Stimulated activated CD4-positive, alpha-beta T cell treated with anti-CD3 and anti-CD28 coated beads, Interleukin-1b, Interleukin-23, amount 100 ng/mL, for 48 hours (primary cell): Measurements from ENCODE around the gene NTSR1.

Experiments used
- DNase-seq: peaks from one replicate; pipeline ENCODE4 v3.0.0-alpha.2; 2020

The NTSR1 gene

GRCh38 chr20:62792182-62792939 lies 83.7 kb downstream of the NTSR1 start:
- DNase-seq: no peak

- DNase-seq: no peak
Measured at GRCh38 chr20:62792940-62793756, 84.5 kb downstream of the NTSR1 start.

GRCh38 chr20:62793757-62794006 lies 85.0 kb downstream of the NTSR1 start:
- no peak for DNase-seq

- DNase-seq: peak; percentile 92
Measured at GRCh38 chr20:62794007-62794724, 85.5 kb downstream of the NTSR1 start.

GRCh38 chr20:62795023-62795761 lies 86.6 kb downstream of the NTSR1 start:
- peak; percentile 74 for DNase-seq

GRCh38 chr20:62796699-62797491 lies 88.3 kb downstream of the NTSR1 start:
- no peak for DNase-seq

GRCh38 chr20:62797671-62798532 lies 89.3 kb downstream of the NTSR1 start:
- no peak for DNase-seq

- no peak for DNase-seq
Measured at GRCh38 chr20:62799036-62799435, 90.4 kb downstream of the NTSR1 start.

- DNase-seq: no peak
Measured at GRCh38 chr20:62799459-62799858, 90.8 kb downstream of the NTSR1 start.

GRCh38 chr20:62799873-62800272 lies 91.2 kb downstream of the NTSR1 start:
- no peak for DNase-seq

- DNase-seq: no peak
Measured at GRCh38 chr20:62800314-62801259, 92.0 kb downstream of the NTSR1 start.

GRCh38 chr20:62801284-62802010 lies 92.8 kb downstream of the NTSR1 start:
- DNase-seq: no peak

GRCh38 chr20:62802026-62802712 lies 93.5 kb downstream of the NTSR1 start:
- no peak for DNase-seq

- no peak for DNase-seq
Measured at GRCh38 chr20:62804021-62804626, 95.5 kb downstream of the NTSR1 start.

GRCh38 chr20:62804627-62805154 lies 96.1 kb downstream of the NTSR1 start, which contains the start of gene OGFR:
Gene OGFR, plus strand, starts transcription at chr20:62804835. Its CDS starts 25 bp downstream, at chr20:62804860.
- DNase-seq: peak; percentile 57

- no peak for DNase-seq
Measured at GRCh38 chr20:62805155-62805710, 96.6 kb downstream of the NTSR1 start.

GRCh38 chr20:62805711-62806382 lies 97.2 kb downstream of the NTSR1 start:
- DNase-seq: no peak
